Activated CD8-positive, alpha-beta memory T cell treated with anti-CD3 and anti-CD28 coated beads, Interleukin-2, amount 50 U/mL, for 24 hours (primary cell): ENCODE results near the gene TCF4.

Experiments
- DNase-seq: peaks from one replicate; pipeline ENCODE4 v3.0.0-alpha.2; 2020; ENCODE audit errors: extremely low read depth

The TCF4 gene

GRCh38 chr18:55189972-55190371 lies 398.0 kb downstream of the TCF4 start:
- DNase-seq, result no peak

- no peak for DNase-seq
These were observed 401.4 kb downstream of the TCF4 start for GRCh38 chr18:55186588-55186987.

- DNase-seq, result no peak
These were observed 402.6 kb downstream of the TCF4 start for GRCh38 chr18:55185391-55185790.

- no peak for DNase-seq
These were observed 408.2 kb downstream of the TCF4 start for GRCh38 chr18:55179835-55180234.

- DNase-seq, result no peak
These were observed 408.6 kb downstream of the TCF4 start for GRCh38 chr18:55179425-55179824.

GRCh38 chr18:55173291-55173690 lies 414.7 kb downstream of the TCF4 start:
- no peak for DNase-seq
